OCI-LY7 (cell line): ENCODE data around the gene EFNA4. TPM values are rescaled to one million over a fixed set of nuclear protein-coding genes. Genes with fewer than 3 reads are reported as not detected.

Source experiments
- BruUV-seq: library from RNA; stranded (reverse); fragments of 400-500 nt; replicated peaks from 2 replicates; lab custom pipeline; 2021; lab: Mats Ljungman, UMichigan
- CTCF ChIA-PET: fragments of 300-600 bp; sonication (Branson Sonifier 250); formaldehyde crosslinking; loops from one replicate; lab custom pipeline; 2022; ENCODE audit warnings: antibody characterized with exemption; ENCODE audit not compliant: unreplicated experiment; lab: Charles Lee
- POLR2A ChIA-PET: fragments of 300-600 bp; sonication (Branson Sonifier 250); formaldehyde crosslinking; loops from one replicate; lab custom pipeline; 2022; ENCODE audit warnings: antibody characterized with exemption; lab: Charles Lee
- DNase-seq: peaks from one replicate; pipeline ENCODE4 v3.0.0-alpha.2; 2015; ENCODE audit warnings: low spot score
- H2AFZ ChIP-seq: fragments of 200-600 bp; sonication (generic), shearing (Covaris generic); 2 replicates; pipeline ENCODE4 v1.6.1; 2014; ENCODE audit warnings: mild to moderate bottlenecking, antibody characterized with exemption, low read length, moderate library complexity
- H3K27ac ChIP-seq: fragments of 200-600 bp; sonication (generic); 2 replicates; pipeline ENCODE4 v1.5.1; 2014; ENCODE audit warnings: mixed run types, low read depth, mild to moderate bottlenecking, moderate library complexity, low read length, inconsistent platforms; ENCODE audit not compliant: poor library complexity, severe bottlenecking
- H3K36me3 ChIP-seq: fragments of 200-600 bp; sonication (generic); 2 replicates; pipeline ENCODE4 v1.6.1; 2014; ENCODE audit warnings: mild to moderate bottlenecking, antibody characterized with exemption, low read length, moderate library complexity, mixed read lengths; ENCODE audit not compliant: insufficient read depth
- H3K4me1 ChIP-seq: fragments of 200-600 bp; sonication (generic); 2 replicates; pipeline ENCODE4 v1.5.1; 2014; ENCODE audit warnings: mild to moderate bottlenecking, low read length; ENCODE audit not compliant: insufficient read depth, poor library complexity, severe bottlenecking
- H3K4me2 ChIP-seq: fragments of 200-600 bp; sonication (generic); 2 replicates; pipeline ENCODE4 v1.6.1; 2014; ENCODE audit warnings: mild to moderate bottlenecking, low read length
- H3K4me3 ChIP-seq: fragments of 200-600 bp; sonication (generic); 2 replicates; pipeline ENCODE4 v1.5.1; 2014; ENCODE audit warnings: mild to moderate bottlenecking, low read depth, low read length; ENCODE audit not compliant: poor library complexity, severe bottlenecking
- H3K79me2 ChIP-seq: fragments of 200-600 bp; sonication (generic); 2 replicates; pipeline ENCODE4 v1.6.1; 2016; ENCODE audit warnings: low read depth, mild to moderate bottlenecking, low read length, moderate library complexity, mixed read lengths; ENCODE audit not compliant: insufficient read depth
- H3K9me2 ChIP-seq: fragments of 200-600 bp; sonication (generic); 2 replicates; pipeline ENCODE4 v1.6.1; 2016; ENCODE audit warnings: mild to moderate bottlenecking, low read length, mixed read lengths; ENCODE audit not compliant: insufficient read depth
- H3K9me3 ChIP-seq: fragments of 200-600 bp; sonication (generic); 2 replicates; pipeline ENCODE4 v1.6.1; 2014; ENCODE audit warnings: mild to moderate bottlenecking, mixed run types, low read length, mixed read lengths
- H4K20me1 ChIP-seq: fragments of 200-600 bp; sonication (generic); 2 replicates; pipeline ENCODE4 v1.6.1; 2014; ENCODE audit warnings: mild to moderate bottlenecking, antibody characterized with exemption, low read length, moderate library complexity, mixed read lengths; ENCODE audit not compliant: insufficient read depth
- EZH2phosphoT487 ChIP-seq: fragments of 200-600 bp; sonication (generic); IDR thresholded peaks from 2 replicates; pipeline ENCODE4 v1.6.1; 2018; ENCODE audit warnings: low read depth, borderline replicate concordance, mild to moderate bottlenecking, mixed run types, antibody characterized with exemption, low read length, moderate library complexity, mixed read lengths
- intact Hi-C: fragments of 100-400 bp; cut with micrococcal nuclease; formaldehyde crosslinking; loops from one replicate; pipeline ENCODE4 v1.10.0; 2022; ENCODE audit not compliant: unreplicated experiment
- total RNA-seq, 2 experiments: library from RNA; depleted of rRNA in 1 of 2; stranded (reverse); fragments of >200 nt in 1 of 2; shearing (Covaris generic) in 1 of 2; gene quantifications; 2 replicates each; pipeline ENCODE4 v1.2.3, GENCODE V29; 2014 to 2022
- TF ChIP-seq, protein P1 (sequence below): fragments of 200-600 bp; sonication (generic); conservative IDR thresholded peaks from 2 replicates; pipeline ENCODE4 v1.5.1; 2014; ENCODE audit warnings: mild to moderate bottlenecking, antibody characterized with exemption, low read length, moderate library complexity, mixed read lengths

Gene EFNA4
- total RNA-seq, 2 experiments from 2014 or later: 9.0 to 10.5 TPM

- no peak overlapping the region for H3K4me2 ChIP-seq
- no peaks in the 10 kb centered on the region for H4K20me1 ChIP-seq
- no peaks in the 10 kb centered on the region for H3K36me3 ChIP-seq
- H3K4me1 ChIP-seq: peaks cover 11% of the 10 kb centered on the region
- no peaks in the 10 kb centered on the region for H3K79me2 ChIP-seq
- TF ChIP-seq EZH2phosphoT487: no peak
- TF ChIP-seq, protein P1, sequence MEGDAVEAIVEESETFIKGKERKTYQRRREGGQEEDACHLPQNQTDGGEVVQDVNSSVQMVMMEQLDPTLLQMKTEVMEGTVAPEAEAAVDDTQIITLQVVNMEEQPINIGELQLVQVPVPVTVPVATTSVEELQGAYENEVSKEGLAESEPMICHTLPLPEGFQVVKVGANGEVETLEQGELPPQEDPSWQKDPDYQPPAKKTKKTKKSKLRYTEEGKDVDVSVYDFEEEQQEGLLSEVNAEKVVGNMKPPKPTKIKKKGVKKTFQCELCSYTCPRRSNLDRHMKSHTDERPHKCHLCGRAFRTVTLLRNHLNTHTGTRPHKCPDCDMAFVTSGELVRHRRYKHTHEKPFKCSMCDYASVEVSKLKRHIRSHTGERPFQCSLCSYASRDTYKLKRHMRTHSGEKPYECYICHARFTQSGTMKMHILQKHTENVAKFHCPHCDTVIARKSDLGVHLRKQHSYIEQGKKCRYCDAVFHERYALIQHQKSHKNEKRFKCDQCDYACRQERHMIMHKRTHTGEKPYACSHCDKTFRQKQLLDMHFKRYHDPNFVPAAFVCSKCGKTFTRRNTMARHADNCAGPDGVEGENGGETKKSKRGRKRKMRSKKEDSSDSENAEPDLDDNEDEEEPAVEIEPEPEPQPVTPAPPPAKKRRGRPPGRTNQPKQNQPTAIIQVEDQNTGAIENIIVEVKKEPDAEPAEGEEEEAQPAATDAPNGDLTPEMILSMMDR: no peak
- BruUV-seq: no TSS peak
- CTCF ChIA-PET: no interaction called here
- POLR2A ChIA-PET: interaction anchor here (0.6 to 0.7 kb wide), 2 partner anchors 11 to 26 kb away, joined by 3 to 4 read pairs; no protein-coding TSS in a partner anchor
- no peak overlapping the region for H2AFZ ChIP-seq
- H3K4me3 ChIP-seq: no peak overlapping the region
- H3K9me2 ChIP-seq: no peaks in the 10 kb centered on the region
- intact Hi-C loops: no loop called here
- H3K9me3 ChIP-seq: no peaks in the 10 kb centered on the region
- DNase-seq: no peak
- no peak overlapping the region for H3K27ac ChIP-seq
Observed at GRCh38 chr1:155108296-155108695, 44.8 kb downstream of the EFNA4 start.

DNA sequence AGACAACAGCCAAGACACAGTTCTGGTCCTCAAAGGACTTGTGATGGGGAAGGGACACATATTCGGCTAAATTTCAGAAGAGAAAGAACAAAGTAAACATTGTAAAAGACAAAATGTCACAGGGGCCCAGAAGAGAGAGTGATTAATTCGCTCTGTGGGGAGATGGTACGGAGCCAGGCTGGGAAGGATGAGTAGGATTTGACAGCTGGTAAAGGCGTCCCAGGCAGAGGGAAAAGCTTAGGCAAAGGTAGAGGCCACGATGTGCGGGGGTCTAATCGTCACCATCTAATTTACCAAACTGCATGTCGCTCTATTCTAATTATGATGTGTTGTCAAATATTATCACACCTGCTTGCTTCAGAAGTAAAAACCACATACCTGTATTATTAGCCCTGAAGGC lies 46.8 kb downstream of the EFNA4 start:
- TF ChIP-seq EZH2phosphoT487: no peak
- TF ChIP-seq, protein P1: no peak
- H3K79me2 ChIP-seq: no peaks in the 10 kb centered on the region
- H3K27ac ChIP-seq: no peak overlapping the region
- intact Hi-C loops: no loop called here
- no peaks in the 10 kb centered on the region for H3K9me2 ChIP-seq
- H3K4me3 ChIP-seq: no peak overlapping the region
- no peaks in the 10 kb centered on the region for H3K9me3 ChIP-seq
- peaks cover 11% of the 10 kb centered on the region for H3K4me1 ChIP-seq
- no peaks in the 10 kb centered on the region for H4K20me1 ChIP-seq
- H2AFZ ChIP-seq: no peak overlapping the region
- no TSS peak for BruUV-seq
- POLR2A ChIA-PET: no interaction called here
- no peak overlapping the region for H3K4me2 ChIP-seq
- CTCF ChIA-PET: no interaction called here
- H3K36me3 ChIP-seq: no peaks in the 10 kb centered on the region
- DNase-seq: no peak

- H3K4me1 ChIP-seq: peaks cover 11% of the 10 kb centered on the region
- ChIA-PET POLR2A (no interaction called here), CTCF (no interaction called here)
- intact Hi-C loops: no loop called here
- no peak overlapping the region for H3K4me2 ChIP-seq
- no peaks in the 10 kb centered on the region for H4K20me1 ChIP-seq
- H2AFZ ChIP-seq: no peak overlapping the region
- no TSS peak for BruUV-seq
- H3K9me2 ChIP-seq: no peaks in the 10 kb centered on the region
- H3K9me3 ChIP-seq: no peaks in the 10 kb centered on the region
- H3K36me3 ChIP-seq: no peaks in the 10 kb centered on the region
- DNase-seq: no peak
- H3K27ac ChIP-seq: no peak overlapping the region
- no peaks in the 10 kb centered on the region for H3K79me2 ChIP-seq
- H3K4me3 ChIP-seq: no peak overlapping the region
- TF ChIP-seq, protein P1: no peak
- TF ChIP-seq EZH2phosphoT487: no peak
Observed at GRCh38 chr1:155110826-155111225, 47.3 kb downstream of the EFNA4 start.
